H1 (cell line): ENCODE data around the gene INAVA. TPM values are rescaled to one million over a fixed set of nuclear protein-coding genes. Genes with fewer than 3 reads are reported as not detected.

Source experiments
- CTCF ChIA-PET: fragments of 300-600 bp; sonication (Branson Sonifier 250); formaldehyde crosslinking; loops from one replicate; lab custom pipeline; 2021; ENCODE audit not compliant: partially characterized antibody; lab: Charles Lee
- POLR2A ChIA-PET: fragments of 300-600 bp; sonication (Branson Sonifier 250); formaldehyde crosslinking; loops from one replicate; lab custom pipeline; 2021; ENCODE audit warnings: inconsistent platforms; ENCODE audit not compliant: partially characterized antibody; lab: Charles Lee
- DNase-seq, 2 experiments: peaks; one replicate each; pipeline versions ENCODE4 v3.0.0 to v3.0.0-alpha.2; 2010 to 2022; ENCODE audit warnings: low spot score in 2 of 2, low read depth in 1 of 2, mixed read lengths in 1 of 2
- FAIRE-seq: peaks from 2 replicates; lab custom pipeline; 2011; peaks lifted over from hg19 to GRCh38; lab: Jason Lieb, UNC
- H2AFZ ChIP-seq: 2 replicates; pipeline ENCODE4 v1.8.1; 2012; ENCODE audit warnings: low read length, inconsistent platforms
- H2AK5ac ChIP-seq: 2 replicates; pipeline ENCODE4 v1.6.1; 2013; ENCODE audit warnings: low read depth, low read length
- H2BK120ac ChIP-seq: replicated peaks from 2 replicates; pipeline ENCODE3; 2013; ENCODE audit warnings: low read depth, low read length, inconsistent platforms
- H2BK12ac ChIP-seq: 2 replicates; pipeline ENCODE4 v1.6.1; 2013; ENCODE audit warnings: low read depth, low read length
- H2BK15ac ChIP-seq: 2 replicates; pipeline ENCODE4 v1.6.1; 2013; ENCODE audit warnings: low read length
- H2BK20ac ChIP-seq: 2 replicates; pipeline ENCODE4 v1.6.1; 2013; ENCODE audit warnings: low read length
- H2BK5ac ChIP-seq: 2 replicates; pipeline ENCODE4 v1.6.1; 2013; ENCODE audit warnings: low read depth, low read length
- H3K14ac ChIP-seq: 2 replicates; pipeline ENCODE4 v1.6.1; 2013; ENCODE audit warnings: inconsistent platforms; ENCODE audit not compliant: insufficient read length
- H3K18ac ChIP-seq: 2 replicates; pipeline ENCODE4 v1.6.1; 2013; ENCODE audit warnings: low read length; ENCODE audit errors: extremely low read depth
- H3K23ac ChIP-seq: 2 replicates; pipeline ENCODE4 v1.6.1; 2013; ENCODE audit warnings: inconsistent platforms; ENCODE audit not compliant: insufficient read length
- H3K23me2 ChIP-seq: 2 replicates; pipeline ENCODE4 v1.6.1; 2013; ENCODE audit warnings: low read depth, low read length
- H3K27ac ChIP-seq: 2 replicates; pipeline ENCODE4 v1.6.1; 2011; ENCODE audit warnings: low read depth, low read length, inconsistent platforms
- H3K27me3 ChIP-seq, 4 experiments: replicated peaks in 1 of 4; 1 replicate in 1 of 4; 2 replicates in 3 of 4; pipeline versions ENCODE4 v1.6.1 to v1.8.1; 2011 to 2013; ENCODE audit warnings: low read length in 3 of 4, mild to moderate bottlenecking in 3 of 4, inconsistent platforms in 2 of 4, mixed read lengths in 2 of 4, moderate library complexity in 1 of 4; ENCODE audit not compliant: control insufficient read depth in 3 of 4, insufficient read depth in 3 of 4; ENCODE audit errors: extremely low read depth in 1 of 4
- H3K36me3 ChIP-seq, 4 experiments: 2 replicates each; pipeline versions ENCODE4 v1.6.1 to v1.8.1; 2011 to 2013; ENCODE audit warnings: mild to moderate bottlenecking in 4 of 4, low read length in 3 of 4, moderate library complexity in 2 of 4, control low read depth in 1 of 4, inconsistent platforms in 1 of 4; ENCODE audit not compliant: insufficient read depth in 4 of 4, control insufficient read depth in 2 of 4
- H3K4ac ChIP-seq: replicated peaks from 2 replicates; pipeline ENCODE3; 2013; ENCODE audit warnings: low read length, low read depth, mixed read lengths, inconsistent platforms; ENCODE audit not compliant: insufficient read length
- H3K4me1 ChIP-seq, 4 experiments: replicated peaks in 1 of 4; 1 replicate in 1 of 4; 2 replicates in 3 of 4; pipeline versions ENCODE4 v1.6.1 to v1.8.1; 2011 to 2013; ENCODE audit warnings: low read length in 3 of 4, inconsistent platforms in 2 of 4, mixed read lengths in 1 of 4; ENCODE audit not compliant: insufficient read depth in 4 of 4, control insufficient read depth in 3 of 4
- H3K4me2 ChIP-seq, 2 experiments: 2 replicates each; pipeline versions ENCODE4 v1.6.1 to v1.8.1; 2011 to 2013; ENCODE audit warnings: low read depth in 2 of 2, low read length in 2 of 2, control low read depth in 1 of 2, inconsistent platforms in 1 of 2, mild to moderate bottlenecking in 1 of 2; ENCODE audit not compliant: insufficient read depth in 1 of 2
- H3K4me3 ChIP-seq, 4 experiments: fragments of 200-600, 300-600 bp in 1 of 4; sonication (generic), shearing (Covaris generic), sonication (Bioruptor Twin) in 1 of 4; 2 replicates each; pipeline versions ENCODE4 v1.5.1 to v1.8.1; 2011 to 2016; ENCODE audit warnings: low read length in 4 of 4, low read depth in 3 of 4, control low read depth in 2 of 4, inconsistent platforms in 2 of 4, mild to moderate bottlenecking in 2 of 4, mixed read lengths in 1 of 4, moderate library complexity in 1 of 4; ENCODE audit not compliant: insufficient read depth in 2 of 4; ENCODE audit errors: extremely low read depth in 1 of 4
- H3K56ac ChIP-seq: replicated peaks from 2 replicates; pipeline ENCODE3; 2013; ENCODE audit warnings: low read depth, mild to moderate bottlenecking, mixed read lengths, low read length, inconsistent platforms; ENCODE audit not compliant: insufficient read length
- H3K79me1 ChIP-seq: 2 replicates; pipeline ENCODE4 v1.6.1; 2013; ENCODE audit warnings: low read depth, low read length, control low read depth
- H3K79me2 ChIP-seq, 2 experiments: 2 replicates each; pipeline versions ENCODE4 v1.6.1 to v1.8.1; 2012 to 2013; ENCODE audit warnings: low read length in 2 of 2, mild to moderate bottlenecking in 2 of 2, inconsistent platforms in 1 of 2; ENCODE audit not compliant: insufficient read depth in 2 of 2, control insufficient read depth in 1 of 2
- H3K9ac ChIP-seq, 4 experiments: replicated peaks in 1 of 4; 1 replicate in 1 of 4; 2 replicates in 3 of 4; pipeline versions ENCODE4 v1.6.1 to v1.8.1; 2011 to 2013; ENCODE audit warnings: low read depth in 3 of 4, low read length in 3 of 4, control low read depth in 2 of 4, mild to moderate bottlenecking in 2 of 4, moderate library complexity in 2 of 4, inconsistent platforms in 1 of 4; ENCODE audit errors: extremely low read depth in 1 of 4
- H3K9me3 ChIP-seq, 2 experiments: 2 replicates each; pipeline versions ENCODE4 v1.6.1 to v1.8.1; 2012 to 2013; ENCODE audit warnings: mild to moderate bottlenecking in 2 of 2, moderate library complexity in 2 of 2, control low read depth in 1 of 2, inconsistent platforms in 1 of 2, low read depth in 1 of 2, low read length in 1 of 2, mixed read lengths in 1 of 2; ENCODE audit not compliant: insufficient read depth in 2 of 2
- H4K20me1 ChIP-seq, 2 experiments: replicated peaks in 1 of 2; 2 replicates each; pipeline versions ENCODE3 to v1.8.1; 2011 to 2013; ENCODE audit warnings: inconsistent platforms in 2 of 2, low read length in 2 of 2, mild to moderate bottlenecking in 1 of 2; ENCODE audit not compliant: insufficient read depth in 2 of 2, control insufficient read depth in 1 of 2
- H4K5ac ChIP-seq: 2 replicates; pipeline ENCODE4 v1.6.1; 2013; ENCODE audit warnings: low read length, low read depth, mixed read lengths, inconsistent platforms; ENCODE audit not compliant: insufficient read length
- H4K8ac ChIP-seq: 2 replicates; pipeline ENCODE4 v1.8.0; 2013; ENCODE audit warnings: mild to moderate bottlenecking, moderate library complexity, low read length, inconsistent platforms; ENCODE audit not compliant: insufficient read depth; ENCODE audit errors: extremely low read depth
- H4K91ac ChIP-seq: replicated peaks from 2 replicates; pipeline ENCODE3; 2013; ENCODE audit warnings: low read length, mixed read lengths, inconsistent platforms; ENCODE audit not compliant: insufficient read length
- CHD2 ChIP-seq: IDR thresholded peaks from 2 replicates; pipeline ENCODE4 v1.6.1; 2012; ENCODE audit warnings: low read length, improper control_type of control experiment
- CTBP2 ChIP-seq: IDR thresholded peaks from 2 replicates; pipeline ENCODE4 v1.7.0; 2011; ENCODE audit warnings: borderline replicate concordance, mild to moderate bottlenecking, moderate library complexity, mixed read lengths, low read length; ENCODE audit not compliant: insufficient read depth, insufficient read length
- E2F6 ChIP-seq: IDR thresholded peaks from 2 replicates; pipeline ENCODE4 v1.6.1; 2012; ENCODE audit warnings: inconsistent platforms
- GABPA ChIP-seq: IDR thresholded peaks from 2 replicates; pipeline ENCODE4 v1.6.1; 2011; ENCODE audit warnings: mild to moderate bottlenecking, low read length, moderate library complexity, borderline replicate concordance; ENCODE audit not compliant: insufficient read depth
- GTF2F1 ChIP-seq: IDR thresholded peaks from 2 replicates; pipeline ENCODE4 v1.6.1; 2012; ENCODE audit warnings: low read depth, low read length, improper control_type of control experiment, borderline replicate concordance
- NANOG ChIP-seq: IDR thresholded peaks from 2 replicates; pipeline ENCODE4 v1.6.1; 2011; ENCODE audit warnings: low read length, low read depth, mild to moderate bottlenecking, inconsistent platforms; ENCODE audit not compliant: insufficient read depth, poor library complexity, severe bottlenecking
- RBBP5 ChIP-seq: IDR thresholded peaks from 2 replicates; pipeline ENCODE4 v1.7.1; 2012; ENCODE audit warnings: low read depth, mild to moderate bottlenecking, inconsistent platforms, low read length, moderate library complexity, borderline replicate concordance
- RFX5 ChIP-seq: IDR thresholded peaks from 2 replicates; pipeline ENCODE4 v1.6.1; 2011; ENCODE audit warnings: low read depth, low read length, improper control_type of control experiment, borderline replicate concordance
- RNF2 ChIP-seq: fragments of 200-900, 300-1000 bp; sonication (generic); IDR thresholded peaks from 2 replicates; pipeline ENCODE4 v1.7.1; 2016; ENCODE audit warnings: borderline replicate concordance, low read depth, mild to moderate bottlenecking, antibody characterized with exemption, low read length; ENCODE audit not compliant: poor library complexity, severe bottlenecking; ENCODE audit errors: missing control alignments
- SAP30 ChIP-seq: fragments of 300-600 bp; sonication (generic); IDR thresholded peaks from 2 replicates; pipeline ENCODE4 v1.7.1; 2012; ENCODE audit warnings: low read length, moderate library complexity, mild to moderate bottlenecking, inconsistent platforms; ENCODE audit not compliant: insufficient read depth, insufficient replicate concordance
- SP2 ChIP-seq: IDR thresholded peaks from 2 replicates; pipeline ENCODE4 v1.6.1; 2012; ENCODE audit warnings: mild to moderate bottlenecking, low read length, inconsistent platforms
- SUZ12 ChIP-seq: fragments of 200-600 bp; sonication (generic); IDR thresholded peaks from 2 replicates; pipeline ENCODE4 v1.6.1; 2012; ENCODE audit warnings: mild to moderate bottlenecking, inconsistent platforms, low read length, moderate library complexity, mixed read lengths
- TBP ChIP-seq: IDR thresholded peaks from 2 replicates; pipeline ENCODE4 v1.6.1; 2011; ENCODE audit warnings: low read depth, low read length, improper control_type of control experiment
- WGBS, 2 experiments: shearing (Covaris generic) in 1 of 2; methylation state at CpG; one replicate each; pipeline versions ENCODE4 v1.1.6 to v1.1.7; 2013 to 2015; ENCODE audit warnings: low lambda C conversion rate in 2 of 2, mixed read lengths in 2 of 2, inconsistent platforms in 1 of 2, low coverage in 1 of 2, missing lambda C conversion rate in 1 of 2; ENCODE audit not compliant: insufficient replicate concordance in 2 of 2, insufficient coverage in 1 of 2, insufficient read length in 1 of 2; ENCODE audit errors: extremely low coverage in 1 of 2, missing lambda C conversion rate in 1 of 2; 5-methylcytosine and 5-hydroxymethylcytosine counted together
- polyA plus RNA-seq, 7 experiments: library from polyadenylated mRNA; depleted of rRNA in 3 of 7; stranded (reverse) in 5 of 7; unstranded in 2 of 7; fragments of >200 nt in 5 of 7; fragments of 200-250 nt in 2 of 7; gene quantifications; 1 replicate in 5 of 7; 2 replicates in 1 of 7; 4 replicates in 1 of 7; pipeline versions ENCODE4 v1.2.1 to v1.2.3, GENCODE V29; 2011 to 2013; ENCODE audit warnings: missing spikeins in 2 of 7, mixed read lengths in 2 of 7
- total RNA-seq: library from RNA; stranded (reverse); fragmentation: NEBNext Ultra II Directional; extraction: Animal tissue kit (Norgen Biotek cat#: 25700); gene quantifications from 2 replicates; pipeline ENCODE4 v1.2.1, GENCODE V29; 2021

The INAVA gene
- total and polyA plus RNA-seq, 2 of the 8 experiments (the other 6 are each of a cell fraction or from before 2014, with no cell fraction given) = 46.8 to 49.3 TPM

GRCh38 chr1:200925831-200926230 is 31.1 kb downstream of the INAVA start:
- no peak overlapping the region for H2BK5ac ChIP-seq
- no peak overlapping the region for H2AFZ ChIP-seq
- no peaks in the 10 kb centered on the region for H3K79me1 ChIP-seq
- H3K9ac ChIP-seq = no peak overlapping the region
- H3K18ac ChIP-seq = no peak overlapping the region
- WGBS, 2 experiments = 92% methylated on average over 4 of the region's 4 CpGs; no CpG with 5 or more reads in 1 of the 2 experiments
- no peak overlapping the region for H3K23ac ChIP-seq
- CTCF ChIA-PET = no interaction called here
- no peak overlapping the region for H2BK20ac ChIP-seq
- peaks cover 0 to 3% (median under 1%) of the 10 kb centered on the region in 4 experiments; a peak in 2 of 7 replicates for H3K4me1 ChIP-seq
- H4K8ac ChIP-seq = no peak overlapping the region
- no peaks in the 10 kb centered on the region for H3K27me3 ChIP-seq
- H3K36me3 ChIP-seq = no peaks in the 10 kb centered on the region
- DNase-seq (no peak), FAIRE-seq (no peak)
- H2AK5ac ChIP-seq = no peak overlapping the region
- no peaks in the 10 kb centered on the region for H3K79me2 ChIP-seq
- H3K4me2 ChIP-seq = no peak overlapping the region
- no peak overlapping the region for H3K4me3 ChIP-seq
- no peak overlapping the region for H2BK120ac ChIP-seq
- no peak overlapping the region for H2BK15ac ChIP-seq
- no peak for TF ChIP-seq RBBP5
- no peak for TF ChIP-seq RFX5
- TF ChIP-seq SP2 = no peak
- no peak for TF ChIP-seq GTF2F1
- TF ChIP-seq SUZ12 = no peak
- no peak for TF ChIP-seq GABPA
- no peak for TF ChIP-seq CTBP2
- TF ChIP-seq RNF2 = no peak
- TF ChIP-seq SAP30 = no peak
- TF ChIP-seq CHD2 = no peak
- TF ChIP-seq E2F6 = no peak
- no peak for TF ChIP-seq TBP
- no peak for TF ChIP-seq NANOG
- H4K91ac ChIP-seq = no peak overlapping the region
- POLR2A ChIA-PET = interaction anchor here (0.9 kb wide), 1 partner anchor 8 kb away, joined by 4 read pairs; no protein-coding TSS in a partner anchor
- H3K9me3 ChIP-seq = no peaks in the 10 kb centered on the region
- H3K56ac ChIP-seq = no peak overlapping the region
- no peak overlapping the region for H2BK12ac ChIP-seq
- no peak overlapping the region for H3K27ac ChIP-seq
- H4K20me1 ChIP-seq = no peaks in the 10 kb centered on the region
- H4K5ac ChIP-seq = no peak overlapping the region
- H3K14ac ChIP-seq = no peak overlapping the region
- H3K23me2 ChIP-seq = no peaks in the 10 kb centered on the region
- no peak overlapping the region for H3K4ac ChIP-seq
